HG03565 (cell line): ENCODE results near the gene C1orf159.
A peak's percentile ranks its signal among the peaks of the same experiment; 100 is the strongest.
"Not testable (repeated sequence)": the region's sequence is repeated elsewhere in the genome, so short reads cannot be mapped to it uniquely, and the experiment has no call there.

Source experiments
- ATAC-seq: cut with Tn5 transposase; IDR thresholded peaks from one replicate; pipeline ENCODE4 v1.9.1; 2021; ENCODE audit warnings: mild to moderate bottlenecking, moderate library complexity; ENCODE audit not compliant: unreplicated experiment

The C1orf159 gene

DNA sequence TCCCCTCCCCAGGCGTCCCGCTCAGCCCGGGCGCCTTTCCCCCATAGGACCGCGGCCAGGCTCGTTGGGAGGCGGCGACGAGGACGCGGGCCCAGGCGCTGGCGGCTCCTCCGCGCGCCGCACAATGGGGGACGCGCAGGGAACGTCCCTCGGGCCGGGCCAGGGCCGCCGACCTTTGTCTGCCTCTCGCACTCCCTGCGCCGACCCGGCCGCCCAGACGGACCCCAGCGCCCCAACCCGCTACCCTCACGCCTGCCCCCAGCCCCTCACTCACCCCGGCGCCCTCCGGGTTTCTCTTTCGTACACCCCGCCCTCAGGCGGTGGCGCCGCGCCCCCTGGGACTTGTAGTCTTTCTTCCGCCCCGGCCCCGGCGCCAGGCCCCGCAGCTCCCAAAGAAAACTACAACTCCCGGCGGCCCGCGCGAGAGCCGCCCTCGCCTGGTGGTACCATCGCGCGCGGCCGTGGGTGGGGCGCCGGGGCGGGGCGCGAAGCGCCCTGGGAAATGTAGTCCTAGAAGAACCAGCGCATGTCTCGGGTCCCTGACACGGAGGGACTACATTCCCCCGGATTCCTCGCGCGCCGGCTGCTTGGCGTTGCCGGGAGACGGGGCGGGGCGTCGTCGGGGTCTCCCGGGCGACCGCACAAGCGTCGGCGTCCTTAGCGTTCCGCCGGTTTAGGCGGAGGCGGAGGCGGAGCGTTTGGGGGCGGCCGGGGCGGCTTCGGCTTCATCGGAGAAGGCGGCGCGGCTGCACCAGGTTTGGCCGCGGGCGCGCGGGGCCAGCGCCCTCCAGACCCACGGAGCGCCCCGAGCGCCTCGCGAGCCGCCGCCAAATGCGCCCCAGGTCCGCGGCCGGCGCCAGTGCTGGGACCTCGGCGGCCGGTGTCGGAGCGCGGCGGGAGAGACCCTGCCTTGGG lies at the start of gene C1orf159:
C1orf159 (minus strand) TSS at position 304 of the 915 bp plus-strand sequence. CDS start 24,546 bp downstream, outside the sequence.
- ATAC-seq, result peak; percentile 83

DNA sequence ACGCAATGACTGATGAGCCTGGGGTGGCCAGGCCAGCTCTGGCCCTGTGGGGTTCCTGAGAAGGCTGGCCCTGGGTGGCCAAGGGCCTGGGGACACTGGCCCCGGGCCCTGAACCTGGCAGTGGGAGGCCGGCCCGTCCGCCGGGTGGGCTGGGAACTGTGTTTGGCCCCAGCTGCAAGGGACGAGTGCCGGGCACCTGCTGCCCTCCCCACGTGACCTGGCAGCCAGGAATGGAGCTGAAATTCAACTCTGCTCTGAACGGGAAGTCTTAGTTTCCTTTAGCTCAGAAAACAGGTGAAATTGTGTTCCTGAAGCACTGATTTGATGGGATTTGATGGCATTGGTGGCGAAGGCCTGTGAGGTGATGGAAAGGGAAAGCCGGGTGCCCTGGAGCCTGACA lies 49.6 kb upstream of the C1orf159 start:
- ATAC-seq, result no peak

DNA sequence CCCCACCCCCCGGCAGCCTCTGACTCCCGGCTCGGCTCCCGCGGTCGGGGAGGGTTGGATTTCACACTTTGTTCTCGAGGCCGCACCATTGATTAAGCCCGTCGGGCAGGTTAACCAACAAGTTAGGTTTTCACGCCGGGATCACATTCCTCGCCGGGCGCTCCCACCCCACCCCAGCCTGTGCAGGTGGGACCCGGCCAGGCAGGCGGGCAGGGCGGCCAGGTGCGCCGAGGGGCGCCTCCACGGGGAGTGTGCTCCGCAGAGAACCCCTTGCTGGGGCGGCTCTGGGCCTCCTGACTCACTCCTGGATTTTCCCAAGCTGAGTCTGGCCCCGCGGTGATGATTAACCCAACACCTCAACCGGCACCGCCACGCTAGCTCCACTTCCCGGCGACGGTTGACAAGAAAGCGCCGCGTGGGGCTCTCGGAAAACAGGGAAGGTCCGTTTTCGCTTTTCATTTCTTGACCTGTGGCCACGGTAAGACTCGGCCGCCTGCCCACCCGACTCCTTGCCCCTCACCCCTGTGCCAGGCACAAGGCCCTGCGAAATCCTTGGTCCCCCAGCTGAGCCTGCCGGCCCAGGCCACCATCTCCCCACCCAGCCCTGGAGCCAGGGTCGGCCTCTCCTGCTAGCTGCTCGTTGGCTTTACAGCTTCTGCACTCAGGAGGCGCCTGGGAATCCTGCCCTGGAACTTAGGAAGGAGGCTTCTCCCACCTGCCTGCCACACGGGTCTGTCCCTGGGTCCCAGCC lies 49.0 kb upstream of the C1orf159 start:
- ATAC-seq, result no peak

DNA sequence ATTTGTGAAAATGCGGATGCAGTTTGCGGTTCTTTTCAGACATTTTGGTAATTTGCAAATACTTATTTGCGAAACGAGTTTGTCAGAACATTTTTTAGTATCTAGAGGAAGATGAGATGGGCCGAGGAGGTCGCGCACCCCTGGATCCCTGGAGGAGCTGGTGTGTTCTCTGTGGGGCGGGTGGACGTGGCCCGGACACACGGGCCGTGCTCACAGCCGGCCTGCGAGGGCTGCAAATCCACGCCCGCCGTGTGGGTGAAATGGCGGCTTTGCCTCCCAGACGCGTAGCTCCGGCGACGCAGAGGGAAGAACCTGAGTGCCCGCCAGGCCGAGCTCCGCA lies 48.4 kb upstream of the C1orf159 start:
- no peak for ATAC-seq

DNA sequence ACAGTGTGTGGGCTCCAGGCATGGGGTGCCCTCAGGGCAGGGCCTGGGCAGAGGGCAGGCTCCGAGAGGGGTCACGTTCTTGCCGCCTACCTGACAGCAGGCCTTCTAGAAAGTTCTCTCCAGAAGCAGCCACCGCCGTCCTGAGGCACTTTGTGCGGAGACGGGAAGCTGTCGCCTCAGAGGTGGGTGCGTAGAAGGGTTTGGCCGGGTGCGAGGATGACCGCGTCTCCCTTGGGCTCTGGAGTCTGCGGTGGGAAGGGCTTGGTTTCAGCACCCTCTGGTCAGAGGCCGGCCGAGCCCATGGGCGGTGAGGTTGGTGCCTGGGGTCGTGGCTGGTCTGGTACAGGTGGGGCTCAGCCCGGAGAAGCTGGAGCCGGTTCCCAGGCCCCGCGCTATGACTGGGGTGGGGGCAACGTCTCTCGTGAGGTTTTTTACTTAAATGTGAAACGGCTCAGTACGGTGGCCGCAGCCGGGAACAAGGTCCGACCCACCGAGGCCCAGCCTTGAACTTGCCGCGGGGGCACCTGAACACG lies 47.7 kb upstream of the C1orf159 start:
- ATAC-seq, result no peak

DNA sequence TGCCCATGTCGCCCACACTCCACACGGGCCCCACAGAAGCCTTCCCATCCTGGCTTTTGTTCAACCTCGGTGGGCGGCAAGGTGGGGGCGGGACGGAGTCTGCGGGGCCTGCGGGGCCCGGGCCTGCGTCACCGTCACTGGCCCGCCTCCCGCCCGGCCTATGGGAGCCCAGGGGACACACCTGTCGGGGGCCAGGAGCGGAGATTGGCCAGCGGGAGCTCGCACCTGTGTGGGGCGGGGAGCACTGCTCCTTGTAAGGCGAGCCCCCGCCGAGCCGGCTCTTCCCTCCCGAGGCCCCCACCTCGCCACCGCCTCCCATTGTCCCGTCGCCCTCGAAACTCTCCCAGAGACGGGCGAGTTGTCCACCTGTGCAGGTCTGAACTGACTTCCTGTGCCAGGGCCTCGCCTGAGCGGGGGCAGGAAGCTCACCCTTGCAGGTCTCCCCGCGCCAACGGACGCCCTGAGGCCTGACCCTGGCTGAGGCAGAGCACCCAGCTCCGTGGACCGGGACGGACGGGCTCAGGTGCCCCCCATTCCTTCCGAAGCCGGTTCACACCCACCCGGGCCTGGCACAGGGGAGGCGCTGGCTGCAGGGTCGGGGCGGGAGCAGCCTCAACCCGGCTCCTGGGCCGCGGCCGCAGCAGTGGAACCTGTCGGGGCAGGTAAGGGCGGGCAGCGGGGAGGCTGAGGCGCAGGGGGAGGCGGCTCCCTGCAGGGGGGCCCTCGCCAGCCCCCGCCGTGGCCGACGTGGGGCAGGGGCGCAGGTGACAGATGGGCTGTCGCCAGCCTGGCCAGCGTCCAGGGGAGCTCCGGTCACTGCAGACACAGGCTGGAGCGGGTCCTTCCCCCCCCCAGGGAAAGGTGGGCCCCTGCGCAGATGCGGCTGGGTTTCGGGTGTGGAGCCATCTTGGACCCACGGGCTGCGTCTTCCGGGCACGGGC lies 47.0 kb upstream of the C1orf159 start:
- ATAC-seq, result no peak

DNA sequence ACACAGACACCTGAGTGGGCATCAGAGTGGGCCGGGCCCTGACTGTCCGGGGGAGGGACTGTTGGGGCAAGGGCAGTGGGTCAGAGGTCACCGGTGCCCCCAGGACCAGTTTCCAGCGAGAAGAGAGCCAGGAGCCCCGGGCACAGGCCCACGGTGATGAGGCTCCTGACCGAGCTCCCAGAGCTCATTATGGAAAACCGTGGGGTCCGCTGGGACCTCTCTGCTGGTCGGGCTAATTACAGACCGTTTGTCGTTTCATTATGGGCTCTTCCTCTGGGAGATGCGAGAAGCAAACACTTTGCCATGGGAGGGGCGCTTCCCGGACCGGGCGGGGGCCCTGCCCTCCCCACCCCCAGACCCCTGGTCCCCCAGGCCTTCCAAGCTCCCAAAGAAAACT lies 45.8 kb upstream of the C1orf159 start:
- ATAC-seq, result no peak

DNA sequence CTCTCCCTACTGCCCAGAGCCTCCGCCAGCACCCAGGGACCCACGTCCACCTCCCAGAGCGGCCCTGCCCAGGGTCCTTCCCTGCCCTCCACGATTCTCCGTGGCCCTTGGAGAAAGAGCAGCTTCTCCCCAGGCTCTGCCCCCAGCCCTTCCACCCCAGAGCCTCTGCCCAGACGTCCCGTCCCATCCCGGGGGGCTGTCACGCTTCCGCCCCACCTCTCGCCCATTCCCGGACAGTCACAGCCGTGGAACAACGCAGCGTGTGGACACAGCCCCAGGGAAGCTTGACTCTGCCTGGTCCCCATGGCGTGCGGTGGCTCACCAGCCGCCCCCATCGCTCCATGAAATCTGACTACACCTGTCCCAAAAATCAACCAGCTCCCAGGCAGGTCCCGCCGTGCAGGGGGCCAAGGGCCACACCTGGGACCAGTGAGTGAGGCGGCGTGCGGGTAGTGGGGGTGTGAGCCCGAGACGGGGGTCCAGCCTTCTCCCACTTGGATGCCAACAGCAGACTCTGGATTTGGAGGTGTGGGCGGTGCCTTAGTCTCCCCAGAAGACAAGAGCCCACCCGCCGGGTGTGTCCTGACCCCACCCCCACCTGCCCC lies 45.3 kb upstream of the C1orf159 start:
- no peak for ATAC-seq

DNA sequence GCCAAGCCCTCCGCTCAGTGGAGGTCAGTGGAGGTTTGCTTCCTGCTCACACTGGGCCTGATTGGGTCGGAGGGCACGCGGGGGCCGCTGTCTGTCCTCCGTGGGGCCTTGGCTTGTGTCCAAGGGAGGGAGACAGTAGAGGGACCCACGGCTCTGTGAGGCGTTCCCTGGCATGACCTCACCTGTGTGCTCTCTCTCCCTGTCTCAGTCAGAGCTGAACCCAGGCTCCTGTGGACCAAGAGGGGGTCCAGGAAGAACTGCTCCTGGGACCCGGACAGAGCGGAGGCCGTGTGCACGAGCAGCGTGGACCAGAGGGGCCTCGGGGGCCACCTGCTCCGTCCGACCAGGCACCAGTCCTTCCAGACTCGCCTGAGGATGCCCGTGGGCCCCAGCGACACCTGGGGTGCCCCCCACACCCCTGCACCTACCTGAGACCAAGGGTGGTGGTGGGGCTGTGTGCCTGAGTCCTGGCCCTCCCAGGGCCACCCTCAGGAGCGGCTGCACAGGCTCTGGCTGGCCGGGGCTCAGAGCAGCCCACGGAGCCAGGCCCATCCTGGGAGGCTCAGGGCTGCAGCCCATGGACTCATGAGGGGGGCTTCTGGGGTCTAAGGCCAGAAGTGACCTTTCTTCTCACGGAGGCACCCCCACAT lies 44.5 kb upstream of the C1orf159 start:
- ATAC-seq, result no peak

DNA sequence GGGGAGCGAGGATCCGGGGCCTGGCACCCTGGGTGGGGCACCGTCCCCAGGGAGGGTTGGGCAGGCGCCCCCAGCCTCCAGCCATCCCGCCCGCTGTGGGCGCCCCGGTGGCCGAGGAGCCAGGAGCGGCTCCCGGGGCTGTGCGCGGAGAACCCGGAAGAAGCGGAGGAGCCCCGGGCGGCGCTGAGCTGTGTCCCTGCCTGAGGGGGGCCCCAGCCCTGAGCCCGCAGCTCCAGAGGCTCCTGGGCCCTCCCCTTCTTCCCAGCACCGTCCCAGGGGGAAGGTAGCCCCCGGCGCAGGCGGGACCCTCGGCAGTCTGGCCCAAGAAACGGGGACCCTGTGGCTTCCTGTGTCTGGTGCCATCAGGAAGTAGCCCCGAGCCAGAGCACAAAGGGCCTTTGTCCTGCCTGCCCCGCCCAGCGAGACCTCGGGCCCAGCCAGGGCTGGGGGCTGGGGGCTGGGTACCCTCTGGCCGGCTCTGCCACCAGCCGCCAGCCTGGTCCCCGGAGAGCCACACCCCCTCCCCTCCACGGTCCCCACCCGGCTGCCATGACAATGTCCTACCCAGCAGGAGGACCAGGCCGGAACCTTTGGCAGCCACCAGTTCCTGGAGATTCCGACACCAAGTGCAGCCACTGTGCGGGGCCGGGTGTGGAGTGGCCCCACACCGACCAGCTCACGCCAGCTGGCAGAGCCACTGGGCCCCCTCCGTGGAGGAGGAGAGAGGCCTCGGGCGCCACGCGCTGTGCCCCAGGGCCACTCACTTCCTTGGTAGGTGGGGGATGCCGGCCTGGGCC lies 42.2 kb upstream of the C1orf159 start:
- no peak for ATAC-seq

DNA sequence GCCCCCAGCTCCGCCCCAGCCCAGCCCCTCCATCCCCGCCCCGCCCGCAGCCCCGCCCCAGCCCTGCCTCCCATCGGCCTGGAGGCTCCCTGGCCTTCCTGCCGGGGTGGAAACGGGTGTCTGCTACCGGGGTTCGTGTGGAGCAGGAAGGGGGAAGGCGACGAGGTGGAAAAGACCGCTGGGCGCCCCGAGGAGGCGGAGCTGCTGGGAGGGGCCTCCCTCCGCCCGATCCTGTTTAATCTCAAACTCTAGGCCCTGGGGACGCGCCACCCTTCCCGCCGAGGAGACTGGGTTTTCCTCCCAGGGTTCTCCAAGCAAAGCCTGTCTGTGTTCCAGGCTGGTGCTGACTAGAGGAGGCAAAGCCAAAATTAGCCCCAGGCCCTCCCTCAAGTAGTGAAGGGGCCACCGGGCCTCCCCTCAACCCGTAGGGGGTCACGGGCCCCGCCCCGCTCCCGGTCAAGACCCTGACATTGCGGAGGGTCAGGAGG lies 41.6 kb upstream of the C1orf159 start:
- no peak for ATAC-seq

DNA sequence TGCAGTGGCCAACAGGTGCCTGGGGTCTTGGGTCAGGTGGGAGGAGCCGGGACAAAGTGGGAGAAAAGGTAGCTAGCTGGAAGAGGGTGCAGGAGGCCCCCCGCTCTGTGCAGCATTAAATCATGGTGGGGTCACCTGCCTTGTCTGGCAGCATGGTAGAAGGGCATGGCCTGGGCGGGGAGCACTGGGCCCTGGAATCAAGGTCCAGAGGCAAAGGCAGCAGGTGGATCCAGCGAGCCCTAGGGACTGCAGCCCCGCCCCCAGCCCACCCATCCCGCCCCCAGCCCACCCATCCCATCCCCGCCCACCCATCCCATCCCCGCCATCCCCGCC lies 41.1 kb upstream of the C1orf159 start:
- no peak for ATAC-seq

DNA sequence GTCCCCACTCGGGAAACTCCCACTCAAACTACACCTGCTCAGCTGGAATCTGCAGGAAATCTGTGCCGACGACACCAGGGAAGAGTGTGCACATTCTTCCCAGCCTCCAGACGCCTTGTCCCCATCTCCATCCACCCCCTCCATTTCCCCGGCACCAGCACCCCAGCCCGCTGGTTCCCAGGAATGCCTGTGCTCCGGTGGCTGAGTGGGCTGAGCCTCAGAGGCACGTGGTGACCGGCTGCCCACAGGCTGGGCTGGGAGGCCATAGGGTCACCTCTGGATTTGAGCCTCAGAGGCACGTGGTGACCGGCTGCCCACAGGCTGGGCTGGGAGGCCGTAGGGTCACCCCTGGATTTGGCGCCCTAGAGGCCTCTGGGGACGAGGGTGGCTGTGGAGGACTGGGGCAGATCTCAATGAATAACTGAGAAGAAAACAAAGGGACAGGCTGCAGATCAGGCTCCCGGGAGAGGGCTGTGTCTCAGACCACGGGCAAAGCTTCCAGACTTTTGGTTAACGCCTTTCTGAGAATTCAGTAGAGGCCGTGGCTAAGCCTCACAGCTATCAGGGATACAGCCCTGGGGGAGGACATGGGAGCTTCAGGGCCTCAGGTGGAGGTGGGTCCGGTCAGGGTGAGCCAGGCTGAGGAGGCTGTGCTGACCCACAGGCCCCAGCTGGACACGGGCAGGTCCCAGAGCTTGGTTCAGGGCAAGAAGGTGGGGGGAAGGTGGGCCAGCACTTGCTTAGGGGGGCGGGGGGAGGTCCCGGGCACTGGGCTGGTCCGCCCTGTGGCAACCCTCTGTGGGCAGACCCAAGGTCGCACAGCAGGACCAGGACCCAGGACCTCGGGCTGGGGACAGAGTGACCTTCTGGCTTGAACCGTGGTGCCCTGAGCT lies 40.5 kb upstream of the C1orf159 start:
- no peak for ATAC-seq

DNA sequence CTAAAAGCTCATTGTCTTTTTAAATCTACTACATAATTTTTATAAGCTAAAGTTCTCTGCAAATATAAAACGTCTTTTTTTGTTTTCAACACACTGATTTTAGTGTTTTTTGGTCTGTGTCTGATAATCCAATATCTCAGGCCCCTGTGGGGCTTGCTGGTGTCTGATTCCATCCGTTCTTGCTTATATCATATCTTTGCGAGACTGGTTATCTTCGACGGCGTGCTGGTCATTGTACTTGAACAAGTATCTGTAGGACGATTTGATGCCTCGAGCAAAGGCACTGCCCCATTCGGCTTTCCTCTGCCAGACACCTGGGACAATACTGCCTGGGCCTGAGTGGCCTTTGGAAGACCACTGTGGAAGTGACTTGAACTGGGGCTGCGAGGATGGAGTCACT lies 39.4 kb upstream of the C1orf159 start:
- ATAC-seq, result no peak

DNA sequence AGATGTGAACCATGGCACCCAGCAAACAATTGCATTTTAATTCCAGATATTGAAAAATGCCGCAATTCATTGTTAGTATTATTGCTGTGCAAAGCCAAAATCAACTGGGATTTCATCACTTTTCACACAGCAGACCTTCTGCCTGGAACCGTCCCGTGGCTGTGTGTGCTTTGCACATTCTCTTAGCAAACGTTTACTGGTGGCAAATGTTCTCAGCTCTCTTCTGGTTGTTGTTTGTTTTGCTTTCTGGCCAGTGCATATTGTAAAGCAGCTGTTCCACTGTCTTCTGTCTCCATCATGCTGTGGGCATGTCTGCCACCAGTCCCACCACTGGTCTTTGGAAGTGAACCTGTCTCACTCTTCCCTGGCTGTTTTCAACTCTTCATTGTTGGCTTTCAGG lies 38.0 kb upstream of the C1orf159 start:
- ATAC-seq, result no peak

DNA sequence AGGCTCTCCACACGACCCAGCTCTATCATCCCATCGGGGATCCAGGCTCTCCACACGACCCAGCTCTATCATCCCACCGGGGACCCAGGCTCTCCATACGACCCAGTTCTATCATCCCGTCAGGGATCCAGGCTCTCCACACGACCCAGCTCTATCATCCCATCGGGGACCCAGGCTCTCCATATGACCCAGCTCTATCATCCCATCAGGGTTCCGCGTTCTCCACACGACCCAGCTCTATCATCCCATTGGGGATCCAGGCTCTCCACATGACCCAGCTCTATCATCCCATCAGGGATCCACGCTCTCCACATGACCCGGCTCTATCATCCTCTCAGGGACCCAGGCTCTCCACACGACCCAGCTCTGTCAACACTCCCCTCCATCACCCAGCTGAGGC lies 37.3 kb upstream of the C1orf159 start:
- not testable (repeated sequence) for ATAC-seq

DNA sequence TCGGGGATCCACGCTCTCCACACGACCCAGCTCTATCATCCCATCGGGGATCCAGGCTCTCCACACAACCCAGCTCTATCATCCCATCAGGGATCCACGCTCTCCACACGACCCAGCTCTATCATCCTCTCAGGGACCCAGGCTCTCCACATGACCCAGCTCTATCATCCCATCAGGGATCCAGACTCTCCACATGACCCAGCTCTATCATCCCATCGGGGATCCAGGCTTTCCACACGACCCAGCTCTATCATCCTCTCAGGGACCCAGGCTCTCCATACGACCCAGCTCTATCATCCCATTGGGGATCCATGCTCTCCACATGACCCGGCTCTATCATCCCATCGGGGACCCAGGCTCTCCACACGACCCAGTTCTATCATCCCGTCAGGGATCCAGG lies 36.5 kb upstream of the C1orf159 start:
- ATAC-seq, result not testable (repeated sequence)

DNA sequence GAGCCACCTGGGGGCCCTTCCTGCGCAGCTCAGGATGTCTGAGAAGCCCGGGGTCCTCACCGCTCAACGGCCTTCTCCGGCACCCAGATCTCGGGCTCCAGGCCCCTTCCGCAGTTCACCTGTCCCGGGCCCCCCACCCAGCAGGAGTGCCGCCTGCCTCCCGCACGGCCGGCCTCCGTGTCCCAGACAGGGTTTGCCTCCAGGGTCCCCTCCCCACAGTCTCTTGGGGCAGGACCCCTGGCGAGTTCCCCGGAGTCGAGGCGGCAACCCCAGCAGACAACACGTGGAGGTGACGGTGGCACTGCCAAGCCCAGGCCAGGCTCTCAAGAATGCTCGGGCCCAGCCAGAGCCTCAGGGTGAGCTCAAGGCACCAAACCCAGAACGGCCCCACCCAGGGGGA lies 35.4 kb upstream of the C1orf159 start:
- no peak for ATAC-seq
